Thyroid gland (tissue), 4 donors: ENCODE measurements around the gene POPDC3. TPM values are rescaled to one million over a fixed set of nuclear protein-coding genes. Genes with fewer than 3 reads are reported as not detected.

Experiments used
- DNase-seq, 2 donors: peaks; one replicate each; pipeline ENCODE4 v3.0.0-alpha.2; 2019
- H3K27ac ChIP-seq, 3 donors: fragments of 200-600 bp; sonication (generic); 1 replicate in 2 of 3; 2 replicates in 1 of 3; pipeline ENCODE4 v1.5.1; 2016 to 2019; ENCODE audit warnings: mild to moderate bottlenecking in 1 of 3, moderate library complexity in 1 of 3
- H3K27me3 ChIP-seq: fragments of 200-600 bp; sonication (generic); one replicate; pipeline ENCODE4 v1.5.1; 2019
- H3K36me3 ChIP-seq, 2 donors: fragments of 200-600 bp; sonication (generic); one replicate each; pipeline ENCODE4 v1.5.1; 2016 to 2019
- H3K4me1 ChIP-seq, 2 donors: fragments of 200-600 bp; sonication (generic); one replicate each; pipeline ENCODE4 v1.5.1; 2017 to 2019
- H3K4me3 ChIP-seq, 3 donors: fragments of 200-600 bp; sonication (generic); replicated peaks in 1 of 3; 1 replicate in 2 of 3; 2 replicates in 1 of 3; pipeline ENCODE4 v1.5.1; 2016; ENCODE audit warnings: mild to moderate bottlenecking in 1 of 3
- H3K9me3 ChIP-seq: fragments of 200-600 bp; sonication (generic); one replicate; pipeline ENCODE4 v1.5.1; 2017
- POLR2A ChIP-seq, 2 donors: fragments of 450-650 bp; IDR thresholded peaks; one replicate each; pipeline ENCODE4 v1.6.1; 2017; ENCODE audit warnings: antibody characterized with exemption in 2 of 2, mild to moderate bottlenecking in 2 of 2, moderate library complexity in 1 of 2
- WGBS, 2 donors: methylation state at CpG; one replicate each; pipeline ENCODE4 v1.1.5; 2017; 5-methylcytosine and 5-hydroxymethylcytosine counted together
- intact Hi-C: fragments of 100-400 bp; cut with DNase I; formaldehyde crosslinking; loops from one replicate; pipeline ENCODE4 v1.15.1; 2023
- total RNA-seq, 4 donors: library from RNA; depleted of rRNA; stranded (reverse); fragments of >200 nt; gene quantifications; one replicate each; pipeline ENCODE4 v1.2.3, GENCODE V29; 2016
- TF ChIP-seq, protein P1 (sequence below), 6 experiments: fragments of 200-600 bp in 3 of 6; fragments of 450-650 bp in 3 of 6; sonication (generic) in 3 of 6; IDR thresholded peaks; one replicate each; pipeline ENCODE4 v1.5.1; 2016 to 2019; ENCODE audit warnings: antibody characterized with exemption in 6 of 6, mild to moderate bottlenecking in 2 of 6, inconsistent platforms in 1 of 6, moderate library complexity in 1 of 6

POPDC3 gene
- total RNA-seq, 4 donors from 2014 or later = 0.33 TPM; not detected in 3

DNA sequence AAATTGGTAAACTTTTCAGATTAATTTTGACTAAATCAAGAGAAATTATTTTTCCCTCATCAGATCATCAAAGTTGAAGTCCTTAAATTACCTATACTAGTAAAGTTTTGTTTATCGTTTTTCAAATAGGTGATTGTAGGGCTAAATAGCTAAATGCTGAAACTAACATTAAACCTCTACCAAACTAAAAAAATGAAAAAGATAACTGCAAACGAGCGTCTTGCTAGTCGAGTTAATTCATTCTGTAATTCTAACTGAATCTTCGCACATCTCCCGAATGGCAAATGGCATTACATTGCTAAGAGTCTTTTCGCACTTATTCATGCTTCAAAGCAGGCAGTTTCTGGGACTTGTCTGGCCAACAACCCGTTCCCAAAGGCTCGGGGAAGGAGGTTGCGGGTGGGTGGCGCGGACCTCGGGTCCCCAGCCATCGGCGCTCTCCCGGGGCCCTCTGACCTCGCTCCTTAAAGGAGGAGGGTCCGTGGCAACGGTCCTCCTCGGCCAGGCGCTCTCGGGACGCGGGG lies 43.8 kb downstream of the POPDC3 start:
- TF ChIP-seq, protein P1, sequence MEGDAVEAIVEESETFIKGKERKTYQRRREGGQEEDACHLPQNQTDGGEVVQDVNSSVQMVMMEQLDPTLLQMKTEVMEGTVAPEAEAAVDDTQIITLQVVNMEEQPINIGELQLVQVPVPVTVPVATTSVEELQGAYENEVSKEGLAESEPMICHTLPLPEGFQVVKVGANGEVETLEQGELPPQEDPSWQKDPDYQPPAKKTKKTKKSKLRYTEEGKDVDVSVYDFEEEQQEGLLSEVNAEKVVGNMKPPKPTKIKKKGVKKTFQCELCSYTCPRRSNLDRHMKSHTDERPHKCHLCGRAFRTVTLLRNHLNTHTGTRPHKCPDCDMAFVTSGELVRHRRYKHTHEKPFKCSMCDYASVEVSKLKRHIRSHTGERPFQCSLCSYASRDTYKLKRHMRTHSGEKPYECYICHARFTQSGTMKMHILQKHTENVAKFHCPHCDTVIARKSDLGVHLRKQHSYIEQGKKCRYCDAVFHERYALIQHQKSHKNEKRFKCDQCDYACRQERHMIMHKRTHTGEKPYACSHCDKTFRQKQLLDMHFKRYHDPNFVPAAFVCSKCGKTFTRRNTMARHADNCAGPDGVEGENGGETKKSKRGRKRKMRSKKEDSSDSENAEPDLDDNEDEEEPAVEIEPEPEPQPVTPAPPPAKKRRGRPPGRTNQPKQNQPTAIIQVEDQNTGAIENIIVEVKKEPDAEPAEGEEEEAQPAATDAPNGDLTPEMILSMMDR (IDR thresholded peaks at IDR 0.05) = no peak
- no peak for TF ChIP-seq POLR2A (IDR thresholded peaks at IDR 0.05)
- no peaks in the 10 kb centered on the region for H3K36me3 ChIP-seq
- peak overlapping the region; percentile 68 to 86 (median 86) for H3K4me3 ChIP-seq
- intact Hi-C loops = no loop called here
- WGBS, 2 donors = 11 to 26% methylated on average over 8 to 22 of the region's 24 CpGs
- H3K9me3 ChIP-seq = no peaks in the 10 kb centered on the region
- H3K27ac ChIP-seq = peak overlapping the region in 2 of 3 donors; percentile 13 to 58
- no peaks in the 10 kb centered on the region for H3K27me3 ChIP-seq
- no peaks in the 10 kb centered on the region for H3K4me1 ChIP-seq
- DNase-seq = no peak

DNA sequence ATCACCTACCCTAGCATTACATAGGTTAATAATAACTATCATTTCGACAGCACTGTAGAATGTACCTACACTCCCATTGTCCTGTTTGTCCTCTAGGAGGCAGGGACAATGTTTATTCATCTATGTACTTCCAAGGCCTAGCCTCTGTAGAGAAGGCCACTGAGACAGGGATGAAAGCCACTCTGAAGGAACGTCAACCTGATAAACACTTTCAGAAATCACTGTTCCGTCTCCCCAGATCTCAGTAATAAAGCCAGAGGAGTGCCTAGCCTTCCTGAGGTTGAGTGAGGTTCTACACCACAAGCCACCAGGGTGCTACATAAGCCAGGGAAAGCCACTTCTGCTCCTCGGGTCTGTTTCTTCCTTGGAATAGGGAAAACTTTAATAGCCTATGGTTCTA lies 44.8 kb downstream of the POPDC3 start:
- WGBS, 2 donors = 83 to 88% methylated on average over 4 of the region's 4 CpGs
- intact Hi-C loops = no loop called here
- no peak for TF ChIP-seq POLR2A (IDR thresholded peaks at IDR 0.05)
- TF ChIP-seq, protein P1 (IDR thresholded peaks at IDR 0.05) = no peak
- Histone ChIP-seq H3K27ac (no peak overlapping the region), H3K36me3 (no peaks in the 10 kb centered on the region), H3K9me3 (no peaks in the 10 kb centered on the region), H3K27me3 (no peaks in the 10 kb centered on the region), H3K4me3 (no peak overlapping the region), H3K4me1 (no peaks in the 10 kb centered on the region)
- no peak for DNase-seq

DNA sequence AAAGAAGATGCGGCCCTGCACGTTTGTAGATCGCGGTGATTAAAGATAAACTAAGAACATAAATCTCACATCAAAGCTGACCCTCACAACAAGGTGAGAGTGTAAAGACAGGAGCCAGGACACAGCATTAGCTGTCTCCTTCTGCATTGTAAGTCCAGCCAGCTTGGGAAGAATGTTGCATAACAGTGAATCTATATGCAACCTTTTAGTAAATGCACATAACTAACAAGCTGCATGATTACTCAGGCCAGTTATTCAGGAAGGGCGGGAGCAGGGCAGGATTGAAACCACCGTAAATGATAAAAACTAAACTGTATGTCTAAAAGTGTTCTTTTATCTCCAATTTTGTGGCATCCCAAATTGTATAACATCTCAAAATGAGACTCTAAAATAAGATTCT lies 57.1 kb downstream of the POPDC3 start:
- H3K9me3 ChIP-seq = no peaks in the 10 kb centered on the region
- TF ChIP-seq, protein P1 (IDR thresholded peaks at IDR 0.05) = no peak
- TF ChIP-seq POLR2A (IDR thresholded peaks at IDR 0.05) = no peak
- H3K27ac ChIP-seq = no peak overlapping the region
- WGBS, 2 donors = 75 to 80% methylated on average over 6 of the region's 6 CpGs
- no peak overlapping the region for H3K4me3 ChIP-seq
- no peak for DNase-seq
- intact Hi-C loops = no loop called here
- H3K4me1 ChIP-seq = no peaks in the 10 kb centered on the region
- H3K36me3 ChIP-seq = no peaks in the 10 kb centered on the region
- no peaks in the 10 kb centered on the region for H3K27me3 ChIP-seq

DNA sequence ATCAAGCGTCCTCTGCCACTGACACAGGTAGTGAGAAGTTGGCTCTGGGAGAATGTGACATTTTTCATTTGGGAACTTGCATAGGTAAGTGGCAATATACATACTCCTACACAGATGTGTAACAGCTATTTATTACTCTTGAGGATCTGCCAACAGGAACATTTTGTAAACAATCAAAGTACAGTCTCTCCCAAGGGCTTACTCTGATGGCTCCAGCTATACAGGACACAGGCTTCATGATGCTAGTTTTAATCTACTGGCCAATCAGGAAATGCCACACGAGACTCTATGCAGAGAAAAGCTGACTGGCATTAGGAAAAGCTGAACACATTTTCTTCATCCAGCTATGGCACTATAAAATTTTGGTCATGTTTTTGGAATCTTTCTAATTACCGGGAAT lies 57.8 kb downstream of the POPDC3 start:
- 79 to 86% methylated on average over 3 of the region's 3 CpGs for WGBS, 2 donors
- Histone ChIP-seq H3K4me3 (no peak overlapping the region), H3K4me1 (no peaks in the 10 kb centered on the region), H3K27me3 (no peaks in the 10 kb centered on the region), H3K9me3 (no peaks in the 10 kb centered on the region), H3K36me3 (no peaks in the 10 kb centered on the region), H3K27ac (no peak overlapping the region)
- TF ChIP-seq, protein P1 (IDR thresholded peaks at IDR 0.05) = no peak
- no peak for TF ChIP-seq POLR2A (IDR thresholded peaks at IDR 0.05)
- DNase-seq = no peak
- intact Hi-C loops = no loop called here

DNA sequence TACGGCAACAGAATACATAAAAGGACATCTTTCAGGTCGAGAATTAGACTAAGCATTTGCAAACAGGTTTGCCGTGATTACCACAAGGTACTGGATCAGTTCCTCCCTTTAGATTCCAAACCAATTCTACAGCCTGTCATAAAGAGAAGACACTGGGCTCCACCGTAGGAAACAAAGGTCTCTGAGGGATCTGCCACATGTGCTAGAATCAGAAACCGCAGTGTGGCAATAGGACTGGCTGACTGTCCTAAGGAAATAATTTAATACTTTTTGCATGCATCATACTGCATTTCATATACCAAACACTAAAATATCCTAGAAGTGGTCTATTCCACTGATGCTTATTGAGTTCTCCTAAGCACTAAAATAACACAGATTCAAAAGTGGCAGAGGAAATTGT lies 59.2 kb downstream of the POPDC3 start:
- TF ChIP-seq POLR2A (IDR thresholded peaks at IDR 0.05) = no peak
- TF ChIP-seq, protein P1 (IDR thresholded peaks at IDR 0.05) = no peak
- H3K36me3 ChIP-seq = no peaks in the 10 kb centered on the region
- WGBS, 2 donors = 86 to 88% methylated on average over 5 of the region's 5 CpGs
- H3K4me1 ChIP-seq = no peaks in the 10 kb centered on the region
- intact Hi-C loops = no loop called here
- H3K4me3 ChIP-seq = no peak overlapping the region
- H3K27ac ChIP-seq = no peak overlapping the region
- no peaks in the 10 kb centered on the region for H3K27me3 ChIP-seq
- DNase-seq = no peak
- H3K9me3 ChIP-seq = no peaks in the 10 kb centered on the region
